Mesenchymal stem cell (in vitro differentiated cells and primary cell): ENCODE data around the gene ELP5.

Source experiments
- DNase-seq: peaks from one replicate; pipeline ENCODE4 v3.0.0-alpha.2; 2013
- H2AFZ ChIP-seq: one replicate; pipeline ENCODE4 v1.6.1; 2013; ENCODE audit warnings: low read depth, mild to moderate bottlenecking, control low read depth, inconsistent platforms, low read length, moderate library complexity
- H2AK5ac ChIP-seq: 2 replicates; pipeline ENCODE4 v1.6.1; 2013; ENCODE audit warnings: low read length, moderate library complexity, mild to moderate bottlenecking, inconsistent platforms; ENCODE audit not compliant: severe bottlenecking
- H2BK120ac ChIP-seq: one replicate; pipeline ENCODE4 v1.6.1; 2013; ENCODE audit warnings: low read depth, mild to moderate bottlenecking, inconsistent platforms, low read length, moderate library complexity
- H2BK12ac ChIP-seq, 2 experiments: one replicate each; pipeline ENCODE4 v1.6.1; 2013; ENCODE audit warnings: inconsistent platforms in 2 of 2, low read length in 2 of 2, mild to moderate bottlenecking in 2 of 2, moderate library complexity in 2 of 2, control low read depth in 1 of 2
- H2BK15ac ChIP-seq: one replicate; pipeline ENCODE4 v1.6.1; 2013; ENCODE audit warnings: mild to moderate bottlenecking, low read depth, inconsistent platforms; ENCODE audit not compliant: poor library complexity, severe bottlenecking
- H2BK5ac ChIP-seq: 2 replicates; pipeline ENCODE4 v1.6.1; 2013; ENCODE audit warnings: low read depth, mild to moderate bottlenecking, low read length, control low read depth, inconsistent platforms; ENCODE audit not compliant: poor library complexity, severe bottlenecking
- H3K14ac ChIP-seq, 2 experiments: one replicate each; pipeline ENCODE4 v1.6.1; 2013; ENCODE audit warnings: inconsistent platforms in 2 of 2, low read length in 2 of 2, control low read depth in 1 of 2, mild to moderate bottlenecking in 1 of 2, moderate library complexity in 1 of 2
- H3K18ac ChIP-seq, 2 experiments: one replicate each; pipeline ENCODE4 v1.6.1; 2013; ENCODE audit warnings: inconsistent platforms in 2 of 2, low read length in 2 of 2, control low read depth in 1 of 2, low read depth in 1 of 2, mild to moderate bottlenecking in 1 of 2
- H3K23ac ChIP-seq, 2 experiments: one replicate each; pipeline ENCODE4 v1.6.1; 2013; ENCODE audit warnings: inconsistent platforms in 2 of 2, low read length in 2 of 2, mild to moderate bottlenecking in 2 of 2, moderate library complexity in 2 of 2, control low read depth in 1 of 2
- H3K27ac ChIP-seq: 2 replicates; pipeline ENCODE4 v1.5.1; 2013; ENCODE audit warnings: mild to moderate bottlenecking, moderate library complexity, low read length, control low read depth, inconsistent platforms; ENCODE audit not compliant: poor library complexity, severe bottlenecking
- H3K27me3 ChIP-seq, 2 experiments: 2 replicates each; pipeline versions ENCODE4 v1.6.1 to v1.7.0; 2013; ENCODE audit warnings: low read length in 2 of 2, mild to moderate bottlenecking in 2 of 2, moderate library complexity in 2 of 2, control low read depth in 1 of 2, inconsistent platforms in 1 of 2; ENCODE audit not compliant: control insufficient read depth in 1 of 2, insufficient read depth in 1 of 2
- H3K36me3 ChIP-seq, 2 experiments: 2 replicates each; pipeline versions ENCODE4 v1.6.1 to v1.7.0; 2013; ENCODE audit warnings: low read length in 2 of 2, control low read depth in 1 of 2, inconsistent platforms in 1 of 2, low read depth in 1 of 2, mild to moderate bottlenecking in 1 of 2; ENCODE audit not compliant: insufficient read depth in 2 of 2, control insufficient read depth in 1 of 2
- H3K4ac ChIP-seq, 2 experiments: one replicate each; pipeline ENCODE4 v1.6.1; 2013; ENCODE audit warnings: inconsistent platforms in 2 of 2, low read length in 2 of 2, mild to moderate bottlenecking in 2 of 2, moderate library complexity in 2 of 2, control low read depth in 1 of 2, low read depth in 1 of 2
- H3K4me1 ChIP-seq: 2 replicates; pipeline ENCODE4 v1.6.1; 2013; ENCODE audit warnings: low read depth, low read length, control low read depth; ENCODE audit not compliant: control insufficient read depth, insufficient read depth
- H3K4me2 ChIP-seq: 2 replicates; pipeline ENCODE4 v1.6.1; 2013; ENCODE audit warnings: low read length, mild to moderate bottlenecking, inconsistent platforms; ENCODE audit not compliant: poor library complexity, severe bottlenecking
- H3K4me3 ChIP-seq, 2 experiments: 2 replicates each; pipeline versions ENCODE4 v1.5.1 to v1.7.0; 2013; ENCODE audit warnings: low read length in 2 of 2, mild to moderate bottlenecking in 2 of 2, control low read depth in 1 of 2, low read depth in 1 of 2; ENCODE audit not compliant: insufficient read depth in 1 of 2
- H3K79me1 ChIP-seq: replicated peaks from 2 replicates; pipeline ENCODE4 v1.6.1; 2013; ENCODE audit warnings: mild to moderate bottlenecking, control low read depth, low read length, inconsistent platforms; ENCODE audit not compliant: poor library complexity, severe bottlenecking
- H3K9ac ChIP-seq: 2 replicates; pipeline ENCODE4 v1.7.0; 2013; ENCODE audit warnings: mild to moderate bottlenecking, low read length, moderate library complexity
- H3K9me3 ChIP-seq: 2 replicates; pipeline ENCODE4 v1.7.0; 2013; ENCODE audit warnings: mild to moderate bottlenecking, low read length; ENCODE audit not compliant: control insufficient read depth
- H4K8ac ChIP-seq: one replicate; pipeline ENCODE4 v1.6.1; 2013; ENCODE audit warnings: inconsistent platforms, mild to moderate bottlenecking, low read length, moderate library complexity
- H4K91ac ChIP-seq: one replicate; pipeline ENCODE4 v1.6.1; 2013; ENCODE audit warnings: mild to moderate bottlenecking, low read length, inconsistent platforms
- WGBS: methylation state at CpG from one replicate; pipeline ENCODE4 v1.1.7; 2013; ENCODE audit warnings: mixed read lengths; 5-methylcytosine and 5-hydroxymethylcytosine counted together

Gene ELP5

GRCh38 chr17:7220593-7221277 is 31.3 kb upstream of the ELP5 start:
- peak; percentile 67 for DNase-seq
- 33% methylated on average over 11 of the region's 11 CpGs for WGBS
- Histone ChIP-seq H2BK15ac (no peak overlapping the region), H3K18ac (peak overlapping the region; percentile 37 to 94), H3K9me3 (no peaks in the 10 kb centered on the region), H3K27me3 (no peaks in the 10 kb centered on the region), H2BK5ac (peak overlapping the region; percentile 57), H3K9ac (peak overlapping the region; percentile 96), H2BK120ac (peak overlapping the region; percentile 66), H2AK5ac (peak overlapping the region; percentile 29), H2AFZ (no peak overlapping the region), H3K14ac (peak overlapping the region in 1 of 2 experiments; percentile 73), H4K8ac (peak overlapping the region; percentile 57), H3K4me1 (peaks cover 70% of the 10 kb centered on the region), H3K4me2 (peak overlapping the region; percentile 85), H3K23ac (peak overlapping the region in 1 of 2 experiments; percentile 91), H4K91ac (peak overlapping the region; percentile 93), H3K27ac (peak overlapping the region; percentile 77), H3K4me3 (peak overlapping the region; percentile 83 to 88), H3K79me1 (peaks cover 18% of the 10 kb centered on the region), H3K4ac (peak overlapping the region; percentile 52 to 88), H3K36me3 (peaks cover 45 to 46% of the 10 kb centered on the region in 2 experiments), H2BK12ac (peak overlapping the region in 1 of 2 experiments; percentile 70)

GRCh38 chr17:7221278-7222092 is 30.5 kb upstream of the ELP5 start:
- no peak overlapping the region for H3K4ac ChIP-seq
- H3K4me1 ChIP-seq, result peaks cover 68% of the 10 kb centered on the region
- no peak overlapping the region for H2BK12ac ChIP-seq
- DNase-seq, result no peak
- H2BK120ac ChIP-seq, result no peak overlapping the region
- peak overlapping the region; percentile 96 for H3K9ac ChIP-seq
- peaks cover 24% of the 10 kb centered on the region for H3K79me1 ChIP-seq
- H2AK5ac ChIP-seq, result peak overlapping the region; percentile 41
- H3K4me3 ChIP-seq, result peak overlapping the region in 1 of 2 experiments; percentile 88
- H3K9me3 ChIP-seq, result no peaks in the 10 kb centered on the region
- peak overlapping the region; percentile 85 for H3K4me2 ChIP-seq
- no peak overlapping the region for H2AFZ ChIP-seq
- peak overlapping the region; percentile 25 for H4K91ac ChIP-seq
- peak overlapping the region in 1 of 2 experiments; percentile 13 for H3K18ac ChIP-seq
- peak overlapping the region; percentile 27 for H4K8ac ChIP-seq
- no peak overlapping the region for H3K27ac ChIP-seq
- H3K23ac ChIP-seq, result no peak overlapping the region
- WGBS, result 95% methylated on average over 10 of the region's 10 CpGs
- H2BK15ac ChIP-seq, result peak overlapping the region; percentile 21
- H3K14ac ChIP-seq, result no peak overlapping the region
- no peaks in the 10 kb centered on the region for H3K27me3 ChIP-seq
- peaks cover 53% of the 10 kb centered on the region in 2 experiments for H3K36me3 ChIP-seq
- H2BK5ac ChIP-seq, result no peak overlapping the region

GRCh38 chr17:7222093-7222971 is 29.7 kb upstream of the ELP5 start:
- Histone ChIP-seq H3K9me3 (no peaks in the 10 kb centered on the region), H4K8ac (no peak overlapping the region), H3K9ac (peak overlapping the region; percentile 96), H3K27ac (no peak overlapping the region), H2BK5ac (no peak overlapping the region), H3K4ac (no peak overlapping the region), H3K14ac (no peak overlapping the region), H3K79me1 (peaks cover 32% of the 10 kb centered on the region), H2AFZ (no peak overlapping the region), H3K27me3 (no peaks in the 10 kb centered on the region), H3K4me3 (no peak overlapping the region), H2BK15ac (no peak overlapping the region), H2AK5ac (no peak overlapping the region), H3K4me1 (peaks cover 66% of the 10 kb centered on the region), H3K4me2 (no peak overlapping the region), H3K36me3 (peaks cover 61 to 62% of the 10 kb centered on the region in 2 experiments), H3K23ac (no peak overlapping the region), H2BK12ac (no peak overlapping the region), H3K18ac (no peak overlapping the region), H4K91ac (no peak overlapping the region), H2BK120ac (no peak overlapping the region)
- WGBS, result 98% methylated on average over 15 of the region's 15 CpGs
- DNase-seq, result no peak
